GM12872 (cell line): ENCODE results near the gene AGMO.

Experiments
- TF ChIP-seq, protein P1 (sequence below): IDR thresholded peaks from 3 replicates; pipeline ENCODE4 v1.5.1; 2011; ENCODE audit warnings: low read depth, mild to moderate bottlenecking, low read length, moderate library complexity; ENCODE audit not compliant: insufficient read depth

The AGMO gene

DNA sequence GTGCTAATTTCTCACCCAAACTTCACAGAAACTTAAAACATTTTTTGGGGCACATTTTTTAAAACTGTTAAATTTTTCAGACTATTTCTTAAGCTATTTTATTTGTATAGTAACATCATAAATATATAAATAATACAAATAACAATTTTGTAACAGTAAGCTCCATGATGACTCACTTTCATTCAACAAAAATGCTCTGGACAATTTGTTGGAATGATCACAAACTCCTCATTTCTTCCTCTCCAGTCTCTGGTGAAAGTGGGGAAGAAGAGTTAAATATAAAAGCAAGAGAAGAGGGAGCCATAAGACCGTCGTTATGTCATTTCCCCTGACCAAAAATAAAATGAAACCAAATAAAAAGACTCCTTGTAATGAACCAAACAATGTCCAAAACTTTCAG is 162.4 kb downstream of the AGMO start:
- TF ChIP-seq, protein P1, sequence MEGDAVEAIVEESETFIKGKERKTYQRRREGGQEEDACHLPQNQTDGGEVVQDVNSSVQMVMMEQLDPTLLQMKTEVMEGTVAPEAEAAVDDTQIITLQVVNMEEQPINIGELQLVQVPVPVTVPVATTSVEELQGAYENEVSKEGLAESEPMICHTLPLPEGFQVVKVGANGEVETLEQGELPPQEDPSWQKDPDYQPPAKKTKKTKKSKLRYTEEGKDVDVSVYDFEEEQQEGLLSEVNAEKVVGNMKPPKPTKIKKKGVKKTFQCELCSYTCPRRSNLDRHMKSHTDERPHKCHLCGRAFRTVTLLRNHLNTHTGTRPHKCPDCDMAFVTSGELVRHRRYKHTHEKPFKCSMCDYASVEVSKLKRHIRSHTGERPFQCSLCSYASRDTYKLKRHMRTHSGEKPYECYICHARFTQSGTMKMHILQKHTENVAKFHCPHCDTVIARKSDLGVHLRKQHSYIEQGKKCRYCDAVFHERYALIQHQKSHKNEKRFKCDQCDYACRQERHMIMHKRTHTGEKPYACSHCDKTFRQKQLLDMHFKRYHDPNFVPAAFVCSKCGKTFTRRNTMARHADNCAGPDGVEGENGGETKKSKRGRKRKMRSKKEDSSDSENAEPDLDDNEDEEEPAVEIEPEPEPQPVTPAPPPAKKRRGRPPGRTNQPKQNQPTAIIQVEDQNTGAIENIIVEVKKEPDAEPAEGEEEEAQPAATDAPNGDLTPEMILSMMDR: no peak

DNA sequence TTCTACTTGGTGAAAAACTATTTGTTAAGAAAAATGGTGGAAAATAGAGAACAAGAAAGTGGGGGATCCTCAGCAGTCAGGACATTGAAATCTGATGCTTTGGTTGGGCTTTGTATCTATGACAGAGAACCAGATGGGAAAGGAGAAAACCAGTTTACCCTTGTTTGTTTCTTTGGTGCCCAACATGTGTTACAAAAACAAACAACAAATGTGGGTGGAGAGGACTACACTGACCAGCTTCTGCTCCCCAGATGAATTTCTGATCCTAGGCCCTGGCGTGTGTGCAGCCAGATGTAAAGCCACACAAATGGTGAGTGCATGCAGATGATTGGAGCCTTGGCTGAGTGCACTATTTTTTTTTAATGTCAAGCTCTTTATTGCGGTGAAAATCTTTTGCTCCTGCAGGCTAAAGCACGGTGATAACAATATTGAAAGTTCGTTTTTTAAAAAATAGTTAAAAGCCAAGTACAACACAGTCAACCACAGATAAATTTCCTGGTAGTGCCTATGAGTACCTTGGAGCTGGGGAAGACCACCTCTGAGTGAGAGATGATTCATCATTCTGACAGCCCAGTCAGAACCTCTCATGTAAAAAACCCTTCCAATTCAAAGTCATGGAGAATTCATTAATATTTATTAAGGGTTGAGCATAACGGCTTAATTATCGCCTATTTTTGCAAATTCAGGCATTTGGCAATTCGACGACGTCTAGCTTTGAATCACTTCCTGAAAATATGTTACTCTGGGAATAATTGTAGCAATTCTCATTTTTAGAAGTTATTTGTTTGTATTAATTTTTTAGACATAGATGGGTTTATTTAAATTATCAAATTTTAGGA is 163.7 kb downstream of the AGMO start:
- TF ChIP-seq, protein P1: no peak

DNA sequence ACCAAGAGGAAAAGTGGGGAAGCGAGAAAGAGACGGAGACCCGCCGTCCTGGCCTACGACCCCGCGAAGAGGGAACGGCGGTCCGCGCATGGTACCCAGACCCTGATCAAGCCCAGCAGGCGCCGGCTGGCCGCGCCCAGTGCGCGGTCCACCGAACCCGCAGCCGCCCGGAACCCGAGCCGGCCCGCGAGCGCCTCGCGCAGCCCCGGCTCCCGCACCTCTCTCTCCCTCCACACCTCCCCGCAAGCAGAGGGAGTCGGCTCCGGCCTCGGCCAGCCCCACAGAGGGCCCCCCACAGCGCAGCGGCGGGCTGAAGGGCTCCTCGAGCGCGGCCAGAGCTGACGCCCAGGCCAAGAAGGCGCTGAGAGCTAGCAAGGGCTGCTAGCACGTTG is 164.7 kb downstream of the AGMO start:
- TF ChIP-seq, protein P1: no peak

DNA sequence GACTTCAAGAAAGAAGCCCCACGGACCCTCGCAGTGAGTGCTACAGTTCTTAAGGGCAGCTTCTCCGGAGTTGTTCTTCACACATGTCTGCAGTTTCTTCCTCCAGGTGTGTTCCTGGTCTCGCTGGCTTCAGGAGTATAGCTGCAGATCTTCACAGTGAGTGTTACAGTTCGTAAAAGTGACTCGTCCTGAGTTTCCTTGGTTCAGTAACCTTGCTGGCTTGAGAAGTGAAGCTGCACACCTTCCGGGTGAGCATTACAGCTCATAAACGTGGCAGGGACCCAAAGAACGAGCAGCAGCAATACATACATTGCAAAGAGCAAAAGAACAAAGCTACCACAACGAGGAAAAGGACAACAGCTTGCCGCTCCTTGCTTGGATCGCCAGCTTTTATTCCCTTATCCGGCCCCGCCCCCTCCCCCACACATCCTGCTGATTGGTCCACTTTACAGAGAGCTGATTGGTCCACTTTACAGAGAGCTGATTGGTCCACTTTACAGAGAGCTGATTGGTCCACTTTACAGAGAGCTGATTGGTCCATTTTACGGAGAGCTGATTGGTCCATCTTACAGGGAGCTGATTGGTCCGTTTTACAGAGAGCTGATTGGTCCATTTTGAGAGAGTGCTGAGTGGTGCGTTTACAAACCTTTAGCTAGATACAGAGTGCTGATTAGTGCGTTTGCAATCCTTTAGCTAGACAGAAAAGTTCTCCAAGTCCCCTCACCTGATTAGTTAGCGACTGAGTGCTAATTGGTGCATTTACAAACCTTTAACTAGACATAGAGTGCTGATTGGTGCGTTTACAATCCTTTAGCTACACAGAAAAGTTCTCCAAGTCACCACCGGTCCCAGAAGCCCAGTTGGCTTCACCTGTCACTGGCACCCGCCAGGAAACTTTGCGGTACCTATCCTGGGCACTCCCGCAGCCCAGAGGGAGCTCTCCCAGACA is 165.3 kb downstream of the AGMO start:
- TF ChIP-seq, protein P1: no peak

DNA sequence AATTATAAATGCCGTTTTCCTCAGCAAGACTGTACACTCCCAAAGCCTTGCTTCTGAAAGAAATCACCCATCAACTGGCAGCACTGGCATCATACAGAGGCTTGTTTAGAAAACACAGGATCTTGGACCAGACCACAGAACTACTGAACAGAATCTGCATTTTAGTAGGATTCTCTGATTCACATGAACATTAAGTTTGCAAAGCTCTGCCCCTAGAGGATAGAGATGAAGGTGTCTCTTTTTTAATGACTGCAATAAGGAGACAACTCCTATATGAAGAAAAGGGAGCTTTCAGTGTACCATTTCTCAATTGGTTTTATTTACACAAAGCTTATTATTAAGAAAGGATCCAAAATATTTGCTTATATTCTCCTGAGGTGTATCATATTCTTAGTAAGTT is 172.7 kb downstream of the AGMO start:
- TF ChIP-seq, protein P1: no peak

DNA sequence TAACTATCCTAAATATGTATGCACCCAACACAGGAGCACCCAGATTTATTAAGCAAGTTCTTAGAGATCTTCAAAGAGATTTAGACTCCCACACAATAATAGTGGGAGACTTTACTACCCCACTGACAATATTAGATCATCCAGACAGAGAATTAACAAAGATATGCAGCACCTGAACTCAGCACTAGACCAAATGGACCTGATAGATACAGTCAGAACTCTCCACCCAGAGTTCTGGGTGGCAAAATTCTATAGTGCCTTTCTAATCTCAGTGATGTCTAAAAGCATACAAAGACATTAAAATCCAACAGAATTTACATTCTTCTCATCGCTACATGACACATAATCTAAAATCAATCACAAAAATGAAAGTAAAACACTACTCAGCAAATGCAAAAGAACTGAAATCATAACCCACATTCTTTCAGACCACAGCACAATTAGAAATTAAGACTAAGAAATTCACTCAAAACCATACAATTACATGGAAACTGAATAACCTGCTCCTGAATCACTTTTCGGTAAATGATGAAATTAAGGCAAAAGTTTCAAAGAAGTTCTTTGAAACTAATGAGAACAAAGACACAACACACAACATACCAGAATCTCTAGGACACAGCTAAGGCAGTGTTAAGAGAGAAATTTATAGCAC is 183.2 kb downstream of the AGMO start:
- TF ChIP-seq, protein P1: no peak

DNA sequence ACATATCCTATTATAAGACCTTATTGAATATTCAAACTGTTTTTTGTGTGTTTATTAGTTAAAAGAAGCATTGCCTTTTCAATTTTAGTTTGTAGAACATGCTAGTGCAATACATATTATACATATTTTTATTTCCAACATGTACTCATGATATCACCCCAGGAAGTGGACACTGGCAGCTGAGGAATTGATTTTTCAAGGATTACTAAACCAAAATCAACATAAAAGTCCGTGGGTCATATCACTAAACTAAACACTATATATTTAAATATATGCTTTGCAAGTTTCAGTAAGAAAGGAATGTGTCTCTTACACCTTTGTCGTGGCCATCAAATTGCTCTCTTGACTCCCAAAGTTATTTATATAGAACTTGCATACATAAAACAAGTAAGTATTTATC is 185.2 kb downstream of the AGMO start:
- TF ChIP-seq, protein P1: no peak
